ENCODE results near the gene FLRT1. TPM values are rescaled to one million over a fixed set of nuclear protein-coding genes. Genes with fewer than 3 reads are reported as not detected.

The FLRT1 gene
- total RNA-seq, 1 donor from 2014 or later: 7.1 TPM

- peak overlapping the region; percentile 61 for H3K4me3 Mint-ChIP-seq
- no peaks in the 10 kb centered on the region for H3K27me3 Mint-ChIP-seq (ENCODE audit: low read depth)
- peaks cover 34% of the 10 kb centered on the region for H3K4me1 Mint-ChIP-seq
- H3K9me3 Mint-ChIP-seq: no peaks in the 10 kb centered on the region
- no peak for TF ChIP-seq CTCF (IDR thresholded peaks at IDR 0.05; ENCODE audit: unreplicated experiment)
- H3K27ac Mint-ChIP-seq: no peak overlapping the region
- H3K36me3 Mint-ChIP-seq: peaks cover 14% of the 10 kb centered on the region
- DNase-seq (ENCODE audit: low spot score in 2 of 2, unreplicated experiment in 2 of 2): peak; percentile 77 to 82
These were observed 36.2 kb upstream of the FLRT1 start for GRCh38 chr11:63999349-64000025.

- DNase-seq (ENCODE audit: low spot score in 2 of 2, unreplicated experiment in 2 of 2): peak in 1 of 2 experiments; percentile 84
- no peaks in the 10 kb centered on the region for H3K27me3 Mint-ChIP-seq (ENCODE audit: low read depth)
- peak overlapping the region; percentile 61 for H3K4me3 Mint-ChIP-seq
- peaks cover 9% of the 10 kb centered on the region for H3K36me3 Mint-ChIP-seq
- H3K9me3 Mint-ChIP-seq: no peaks in the 10 kb centered on the region
- no peak overlapping the region for H3K27ac Mint-ChIP-seq
- peaks cover 34% of the 10 kb centered on the region for H3K4me1 Mint-ChIP-seq
- peak; percentile 89 for TF ChIP-seq CTCF (IDR thresholded peaks at IDR 0.05; ENCODE audit: unreplicated experiment)
These were observed 35.5 kb upstream of the FLRT1 start for GRCh38 chr11:64000026-64000739.

GRCh38 chr11:64000740-64001483 is 34.8 kb upstream of the FLRT1 start:
- Mint-ChIP-seq H3K27ac (no peak overlapping the region), H3K27me3 (ENCODE audit: low read depth) (peaks cover 2% of the 10 kb centered on the region), H3K4me1 (peaks cover 34% of the 10 kb centered on the region), H3K36me3 (peaks cover 9% of the 10 kb centered on the region), H3K4me3 (no peak overlapping the region), H3K9me3 (no peaks in the 10 kb centered on the region)
- TF ChIP-seq CTCF (IDR thresholded peaks at IDR 0.05; ENCODE audit: unreplicated experiment): no peak
- no peak for DNase-seq (ENCODE audit: low spot score in 2 of 2, unreplicated experiment in 2 of 2)

DNA sequence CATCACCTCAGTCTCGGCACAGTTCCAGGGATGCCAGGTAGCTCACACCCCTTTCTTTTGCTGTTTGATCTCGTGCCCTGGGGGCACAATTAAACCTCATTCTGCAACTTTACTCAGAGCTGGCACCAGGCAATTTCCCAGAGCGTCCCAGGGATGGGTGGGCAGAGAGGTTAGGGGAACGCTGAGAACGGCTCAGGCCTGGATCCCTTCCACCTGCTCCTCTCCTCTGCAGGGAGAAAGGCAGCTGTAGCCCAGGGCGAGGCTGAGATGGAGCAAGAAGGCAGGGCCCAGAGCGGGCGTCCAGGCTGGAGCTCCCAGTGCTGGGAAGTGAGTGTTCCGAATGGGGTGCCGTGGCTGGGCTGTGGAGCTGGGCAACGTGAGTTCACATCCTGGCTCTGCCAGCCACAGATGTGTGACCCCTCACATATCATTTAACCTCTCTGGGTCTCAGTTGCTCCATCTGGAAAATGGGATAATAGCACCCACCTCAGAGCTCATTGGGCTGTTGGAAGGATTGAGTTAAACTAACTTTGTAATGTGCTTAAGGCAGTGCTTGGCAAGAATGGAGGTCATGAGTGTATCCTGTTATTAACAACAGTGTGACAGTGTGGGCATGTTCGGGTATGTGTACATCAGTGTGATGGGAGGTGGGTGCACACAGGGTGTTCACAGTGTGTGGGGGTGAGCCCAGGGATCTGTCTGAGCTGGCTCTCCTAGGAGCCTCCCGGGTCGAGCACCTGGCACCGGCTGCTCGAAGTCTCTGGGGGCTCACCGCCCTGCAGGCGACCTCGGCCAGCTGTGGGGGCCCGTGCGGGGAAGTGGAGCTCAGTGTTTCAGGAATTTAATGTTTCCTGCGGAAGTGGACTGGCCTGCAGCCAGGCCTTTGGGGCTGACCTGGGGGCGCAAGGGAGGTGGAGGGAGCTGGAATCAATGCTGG is 34.0 kb upstream of the FLRT1 start:
- Mint-ChIP-seq H3K27ac (peak overlapping the region; percentile 60), H3K36me3 (peaks cover 9% of the 10 kb centered on the region), H3K4me1 (peaks cover 41% of the 10 kb centered on the region), H3K4me3 (peak overlapping the region; percentile 30), H3K27me3 (ENCODE audit: low read depth) (peaks cover 10% of the 10 kb centered on the region), H3K9me3 (no peaks in the 10 kb centered on the region)
- peak in 1 of 2 experiments; percentile 67 for DNase-seq (ENCODE audit: low spot score in 2 of 2, unreplicated experiment in 2 of 2)
- no peak for TF ChIP-seq CTCF (IDR thresholded peaks at IDR 0.05; ENCODE audit: unreplicated experiment)
